GM19324 (cell line): Measurements from ENCODE around the gene HEYL.

Source experiments
- ATAC-seq: cut with Tn5 transposase; IDR thresholded peaks from one replicate; pipeline ENCODE4 v1.9.1; 2021; ENCODE audit warnings: mild to moderate bottlenecking, moderate library complexity; ENCODE audit not compliant: unreplicated experiment, low FRiP score

HEYL gene

GRCh38 chr1:39668111-39668510, 28.7 kb upstream of the HEYL start:
- ATAC-seq, result no peak

GRCh38 chr1:39666772-39667171, 27.3 kb upstream of the HEYL start:
- peak; percentile 71 for ATAC-seq

GRCh38 chr1:39663559-39663958, 24.1 kb upstream of the HEYL start:
- ATAC-seq, result no peak

GRCh38 chr1:39662861-39663260, 23.4 kb upstream of the HEYL start:
- ATAC-seq, result no peak

- ATAC-seq, result no peak
Observed at GRCh38 chr1:39659538-39659937, 20.1 kb upstream of the HEYL start.

- no peak for ATAC-seq
Observed at GRCh38 chr1:39659110-39659509, 19.7 kb upstream of the HEYL start.

GRCh38 chr1:39657923-39658485, 18.6 kb upstream of the HEYL start:
- ATAC-seq, result no peak

GRCh38 chr1:39657402-39657801, 18.0 kb upstream of the HEYL start:
- no peak for ATAC-seq

- no peak for ATAC-seq
Observed at GRCh38 chr1:39656391-39656790, 16.9 kb upstream of the HEYL start.

- ATAC-seq, result no peak
Observed at GRCh38 chr1:39655578-39656268, 16.3 kb upstream of the HEYL start.

- no peak for ATAC-seq
Observed at GRCh38 chr1:39654291-39654690, 14.8 kb upstream of the HEYL start.

- no peak for ATAC-seq
Observed at GRCh38 chr1:39653546-39654031, 14.1 kb upstream of the HEYL start.

GRCh38 chr1:39652554-39652953, 13.1 kb upstream of the HEYL start:
- no peak for ATAC-seq

GRCh38 chr1:39652105-39652504, 12.7 kb upstream of the HEYL start:
- no peak for ATAC-seq

GRCh38 chr1:39650431-39650830, 11.0 kb upstream of the HEYL start:
- ATAC-seq, result no peak

- ATAC-seq, result no peak
Observed at GRCh38 chr1:39649636-39650185, 10.3 kb upstream of the HEYL start.

GRCh38 chr1:39648496-39648895, 9.1 kb upstream of the HEYL start:
- no peak for ATAC-seq

- ATAC-seq, result no peak
Observed at GRCh38 chr1:39647247-39647646, 7.8 kb upstream of the HEYL start.

- ATAC-seq, result no peak
Observed at GRCh38 chr1:39646232-39647081, 7.0 kb upstream of the HEYL start.

- ATAC-seq, result no peak
Observed at GRCh38 chr1:39645411-39646043, 6.1 kb upstream of the HEYL start.

GRCh38 chr1:39643705-39644104, 4.3 kb upstream of the HEYL start:
- no peak for ATAC-seq
